Esophagus (tissue), 2 donors: ENCODE data around the gene TP53BP1. TPM values are rescaled to one million over a fixed set of nuclear protein-coding genes. Genes with fewer than 3 reads are reported as not detected.

Experiments used
- H3K27ac ChIP-seq, 2 donors: one replicate each; pipeline ENCODE4 v1.5.1; 2013; ENCODE audit warnings: low read depth in 2 of 2, mild to moderate bottlenecking in 2 of 2, inconsistent platforms in 1 of 2, low read length in 1 of 2, moderate library complexity in 1 of 2
- H3K27me3 ChIP-seq, 2 donors: one replicate each; pipeline ENCODE4 v1.6.1; 2013; ENCODE audit warnings: low read length in 2 of 2, control low read depth in 1 of 2, mild to moderate bottlenecking in 1 of 2; ENCODE audit not compliant: insufficient read depth in 2 of 2, control insufficient read depth in 1 of 2
- H3K36me3 ChIP-seq, 2 donors: one replicate each; pipeline ENCODE4 v1.6.1; 2013; ENCODE audit warnings: low read length in 1 of 2; ENCODE audit not compliant: control insufficient read depth in 2 of 2, insufficient read depth in 2 of 2
- H3K4me1 ChIP-seq, 2 donors: one replicate each; pipeline ENCODE4 v1.6.1; 2013; ENCODE audit warnings: low read length in 1 of 2; ENCODE audit not compliant: control insufficient read depth in 2 of 2, insufficient read depth in 2 of 2
- H3K4me3 ChIP-seq, 2 donors: one replicate each; pipeline ENCODE4 v1.5.1; 2013; ENCODE audit warnings: low read length in 2 of 2, mild to moderate bottlenecking in 2 of 2, low read depth in 1 of 2, moderate library complexity in 1 of 2
- H3K9me3 ChIP-seq, 2 donors: one replicate each; pipeline ENCODE4 v1.6.1; 2013; ENCODE audit warnings: mild to moderate bottlenecking in 2 of 2, low read depth in 1 of 2, low read length in 1 of 2, moderate library complexity in 1 of 2; ENCODE audit not compliant: control insufficient read depth in 2 of 2, insufficient read depth in 1 of 2
- WGBS, 2 donors: extraction: QIAGEN DNeasy Blood & Tissue Kit; methylation state at CpG; one replicate each; pipeline ENCODE4 v1.1.7; 2013; 5-methylcytosine and 5-hydroxymethylcytosine counted together
- polyA plus RNA-seq, 2 donors: library from polyadenylated mRNA; stranded (reverse); fragments of 200-250 nt; gene quantifications; one replicate each; pipeline ENCODE4 v1.2.3, GENCODE V29; 2013
- donor health status: healthy with polysubstance abuse.
- donor health status: Bipolar disorder and iron deficiency.

The TP53BP1 gene
- polyA plus RNA-seq, 2 donors, result 6.9 to 7.8 TPM

DNA sequence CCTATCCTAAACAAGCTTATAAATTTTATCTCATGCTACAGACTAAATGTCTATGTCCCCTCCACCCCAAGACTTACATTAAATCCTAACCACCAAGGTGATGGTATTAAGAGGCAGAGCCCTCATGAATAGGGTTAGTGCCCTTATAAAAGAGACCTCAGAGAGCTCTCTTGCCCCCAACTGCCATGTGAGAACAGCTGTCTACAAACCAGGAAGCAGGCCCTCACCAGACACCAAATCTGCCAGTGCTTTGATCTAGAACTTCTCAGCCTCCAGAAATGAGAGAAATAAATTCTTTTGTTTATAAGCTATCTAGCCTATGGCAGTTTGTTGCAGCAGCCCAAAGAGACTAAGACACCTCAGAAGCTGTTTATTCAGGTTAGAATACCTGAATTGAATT lies 58.5 kb downstream of the TP53BP1 start:
- H3K9me3 ChIP-seq, result no peaks in the 10 kb centered on the region
- H3K4me3 ChIP-seq, result no peak overlapping the region
- H3K27me3 ChIP-seq, result no peaks in the 10 kb centered on the region
- H3K27ac ChIP-seq, result no peak overlapping the region
- peaks cover 5 to 15% of the 10 kb centered on the region in 2 donors for H3K36me3 ChIP-seq
- H3K4me1 ChIP-seq, result no peaks in the 10 kb centered on the region

DNA sequence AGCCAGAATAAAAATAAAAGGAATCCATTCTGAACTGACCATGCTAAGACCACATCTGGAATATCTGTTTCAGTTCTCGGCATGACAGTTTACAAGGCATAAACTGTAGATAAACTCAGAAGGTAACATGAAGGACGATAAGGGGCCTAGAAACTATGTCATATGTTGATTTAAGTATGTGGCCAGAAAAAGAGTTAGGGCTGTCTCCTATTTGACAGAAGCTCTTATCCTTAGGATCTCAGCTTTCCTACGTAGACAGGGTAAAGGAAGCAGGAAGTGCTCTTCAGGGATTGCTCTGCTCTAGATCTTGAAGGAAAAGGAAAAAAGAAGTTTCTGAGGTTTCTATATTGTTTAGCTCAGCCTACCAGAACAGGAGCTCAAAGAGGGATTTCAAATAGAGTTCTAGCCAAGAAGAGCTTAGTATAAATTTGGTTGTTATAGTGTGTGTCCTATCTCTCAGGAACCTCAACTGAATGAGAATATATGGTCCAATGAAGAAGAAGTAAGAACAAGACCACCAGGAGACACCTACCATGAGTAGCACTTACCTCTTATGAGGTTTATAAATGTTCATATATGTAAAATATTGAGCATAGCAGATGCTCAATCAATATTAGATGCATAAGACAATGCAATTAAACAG lies 59.2 kb downstream of the TP53BP1 start:
- Histone ChIP-seq H3K27ac (no peak overlapping the region), H3K36me3 (peaks cover 5 to 15% of the 10 kb centered on the region in 2 donors), H3K9me3 (no peaks in the 10 kb centered on the region), H3K4me1 (no peaks in the 10 kb centered on the region), H3K27me3 (no peaks in the 10 kb centered on the region), H3K4me3 (no peak overlapping the region)
- 79 to 90% methylated on average over 3 of the region's 3 CpGs for WGBS, 2 donors

DNA sequence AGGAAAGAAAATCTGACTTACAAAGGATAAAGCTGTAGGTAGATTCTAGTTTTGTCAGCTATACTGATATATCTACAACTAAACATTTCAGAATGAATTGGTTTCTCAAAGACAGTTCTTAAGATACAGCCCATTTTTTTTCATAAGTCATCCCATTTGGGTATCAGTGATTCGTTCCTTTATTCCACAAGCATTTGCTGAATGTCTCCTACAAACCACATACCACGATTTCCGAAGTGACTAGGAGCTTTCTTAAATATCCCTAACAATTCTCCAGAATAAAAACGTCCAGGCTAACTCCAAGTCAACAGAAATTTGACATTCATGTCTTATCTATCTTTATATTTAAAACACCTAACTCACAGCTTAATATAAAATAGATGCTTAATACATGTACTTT lies 59.8 kb downstream of the TP53BP1 start:
- peaks cover 5 to 15% of the 10 kb centered on the region in 2 donors for H3K36me3 ChIP-seq
- WGBS, 2 donors, result 88 to 92% methylated on average over 4 of the region's 4 CpGs
- no peaks in the 10 kb centered on the region for H3K27me3 ChIP-seq
- no peak overlapping the region for H3K27ac ChIP-seq
- no peaks in the 10 kb centered on the region for H3K4me1 ChIP-seq
- H3K4me3 ChIP-seq, result no peak overlapping the region
- H3K9me3 ChIP-seq, result no peaks in the 10 kb centered on the region

DNA sequence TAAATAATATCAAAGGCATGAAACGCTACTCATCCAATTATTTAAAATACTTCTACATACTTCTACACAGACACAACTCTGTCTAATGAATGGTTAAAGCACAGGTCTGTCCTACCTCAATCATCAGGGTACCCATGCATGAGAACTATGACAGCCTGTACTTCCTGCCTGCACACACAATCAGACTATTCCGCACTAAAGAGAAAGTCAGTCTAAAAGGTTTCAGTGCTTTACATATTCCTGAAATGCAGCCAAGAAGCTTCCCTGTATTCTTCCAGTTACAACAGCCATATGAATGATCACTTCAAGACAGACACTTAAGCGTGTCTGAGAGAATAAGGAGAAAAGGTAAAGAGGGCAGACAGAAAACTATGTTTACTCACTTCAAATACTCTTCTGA lies 63.3 kb downstream of the TP53BP1 start:
- Histone ChIP-seq H3K27me3 (no peaks in the 10 kb centered on the region), H3K36me3 (peaks cover 9% of the 10 kb centered on the region in 2 donors), H3K4me3 (no peak overlapping the region), H3K9me3 (no peaks in the 10 kb centered on the region), H3K4me1 (no peaks in the 10 kb centered on the region), H3K27ac (no peak overlapping the region)
- WGBS, 2 donors, result 63 to 64% methylated on average over 3 of the region's 3 CpGs

DNA sequence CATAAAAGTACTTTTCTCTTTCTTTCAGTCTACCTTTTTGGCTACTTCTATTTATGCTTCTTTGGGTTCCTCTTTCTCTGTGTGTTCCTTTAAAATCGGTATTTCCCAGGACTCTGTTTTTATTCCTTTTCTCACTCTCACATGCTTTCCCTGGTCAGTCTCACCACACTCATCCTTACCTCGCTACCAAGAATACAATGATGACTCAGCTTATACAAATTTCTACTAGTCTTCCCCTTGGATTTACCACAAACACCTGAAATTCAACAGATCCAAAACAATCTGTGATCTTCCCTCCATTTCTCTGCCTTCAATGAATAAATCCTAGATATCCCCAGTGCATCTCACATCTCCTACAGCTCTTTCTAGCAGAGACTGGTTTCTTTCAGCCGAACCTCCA lies 69.2 kb downstream of the TP53BP1 start:
- Histone ChIP-seq H3K9me3 (no peaks in the 10 kb centered on the region), H3K27ac (no peak overlapping the region), H3K4me3 (no peak overlapping the region), H3K27me3 (no peaks in the 10 kb centered on the region), H3K4me1 (no peaks in the 10 kb centered on the region), H3K36me3 (peaks cover 9 to 18% of the 10 kb centered on the region in 2 donors)
- WGBS, 2 donors, result 94 to 95% methylated on average over 3 of the region's 3 CpGs

DNA sequence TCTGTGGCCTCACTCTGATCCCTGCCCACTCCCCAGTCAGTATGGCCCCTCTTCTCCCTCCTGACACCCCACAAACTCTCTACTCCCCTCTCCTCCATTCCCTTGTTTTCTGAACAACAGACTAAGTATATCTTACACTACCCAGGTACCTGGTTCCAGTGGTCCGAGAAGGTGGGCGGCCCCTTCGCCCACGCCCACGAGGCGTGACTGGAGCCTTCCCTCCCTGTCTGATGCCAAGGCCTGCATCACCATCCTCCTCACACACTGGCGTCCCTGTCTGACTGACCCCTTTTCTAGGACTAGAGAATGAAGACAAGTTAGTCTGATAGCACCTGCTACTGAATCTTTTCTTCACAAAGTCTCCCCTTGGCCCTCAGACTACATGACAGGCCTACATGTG lies 72.1 kb downstream of the TP53BP1 start:
- no peaks in the 10 kb centered on the region for H3K4me1 ChIP-seq
- WGBS, 2 donors, result 95 to 98% methylated on average over 7 of the region's 7 CpGs
- H3K9me3 ChIP-seq, result no peaks in the 10 kb centered on the region
- H3K4me3 ChIP-seq, result no peak overlapping the region
- H3K36me3 ChIP-seq, result peaks cover 9 to 19% of the 10 kb centered on the region in 2 donors
- H3K27me3 ChIP-seq, result no peaks in the 10 kb centered on the region
- no peak overlapping the region for H3K27ac ChIP-seq

DNA sequence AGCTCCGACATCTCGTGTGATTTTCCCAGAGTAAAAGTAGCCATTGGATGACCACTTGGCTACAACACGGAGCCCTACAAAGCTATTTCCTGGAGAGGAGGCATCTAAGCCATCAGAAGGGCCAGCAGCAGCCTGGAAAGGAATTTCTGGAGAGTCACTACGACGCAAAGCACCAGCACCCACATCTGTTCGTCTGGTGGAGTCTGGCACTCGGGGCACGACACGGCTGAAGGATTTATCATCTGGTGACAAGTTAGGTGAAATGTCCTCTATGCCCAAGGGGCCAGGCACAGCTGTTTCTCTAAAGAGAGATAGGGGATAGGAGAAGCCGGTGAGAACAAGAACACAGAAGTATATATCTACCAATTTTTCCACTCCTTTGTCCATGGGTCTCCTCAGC lies 72.5 kb downstream of the TP53BP1 start:
- Histone ChIP-seq H3K9me3 (no peaks in the 10 kb centered on the region), H3K36me3 (peaks cover 10 to 22% of the 10 kb centered on the region in 2 donors), H3K27ac (no peak overlapping the region), H3K4me3 (no peak overlapping the region), H3K4me1 (no peaks in the 10 kb centered on the region), H3K27me3 (no peaks in the 10 kb centered on the region)
- WGBS, 2 donors, result 91 to 97% methylated on average over 10 of the region's 10 CpGs

DNA sequence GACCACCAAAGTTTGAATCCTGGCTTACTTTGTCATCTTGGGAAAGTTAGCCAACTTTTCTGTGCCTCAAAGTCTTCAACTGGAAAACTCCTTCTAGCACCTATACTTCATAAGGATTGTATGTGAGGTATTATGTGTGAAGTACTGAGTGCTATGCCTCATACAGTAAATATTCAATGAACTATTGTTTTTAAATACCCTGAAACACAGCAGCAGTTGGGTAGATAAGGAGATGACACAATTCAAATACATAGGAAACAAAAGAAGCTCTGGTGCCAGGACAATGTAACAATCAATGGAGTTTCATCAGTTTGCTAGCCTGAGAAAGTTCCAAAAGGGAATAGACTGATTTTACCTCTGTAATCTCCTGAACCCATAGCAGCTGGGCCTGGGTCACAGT lies 78.8 kb downstream of the TP53BP1 start:
- Histone ChIP-seq H3K4me1 (no peaks in the 10 kb centered on the region), H3K27ac (no peak overlapping the region), H3K9me3 (no peaks in the 10 kb centered on the region), H3K4me3 (no peak overlapping the region), H3K27me3 (no peaks in the 10 kb centered on the region), H3K36me3 (peaks cover 9 to 17% of the 10 kb centered on the region in 2 donors)

DNA sequence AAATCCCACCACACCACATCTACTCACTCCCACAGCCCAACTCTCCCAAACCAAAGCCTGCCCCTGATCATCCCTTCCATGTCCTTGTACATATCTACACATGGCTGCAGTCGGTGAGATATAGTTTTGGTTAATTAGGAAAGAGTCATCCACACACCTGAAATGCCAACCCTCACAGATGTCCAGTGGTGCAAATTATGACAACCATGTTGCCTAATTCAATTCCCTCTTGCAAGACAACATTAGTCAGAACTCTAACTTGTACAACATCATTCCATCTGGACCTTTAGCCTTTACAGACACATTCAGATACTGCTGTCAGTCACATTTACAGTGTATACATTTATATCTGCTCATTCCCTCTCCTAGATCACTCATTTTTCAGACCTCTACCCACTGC lies 80.9 kb downstream of the TP53BP1 start:
- H3K36me3 ChIP-seq, result peaks cover 18 to 25% of the 10 kb centered on the region in 2 donors
- no peaks in the 10 kb centered on the region for H3K27me3 ChIP-seq
- no peak overlapping the region for H3K27ac ChIP-seq
- no peaks in the 10 kb centered on the region for H3K4me1 ChIP-seq
- H3K4me3 ChIP-seq, result no peak overlapping the region
- WGBS, 2 donors, result 93 to 100% methylated on average over 1 of the region's 1 CpG
- no peaks in the 10 kb centered on the region for H3K9me3 ChIP-seq

DNA sequence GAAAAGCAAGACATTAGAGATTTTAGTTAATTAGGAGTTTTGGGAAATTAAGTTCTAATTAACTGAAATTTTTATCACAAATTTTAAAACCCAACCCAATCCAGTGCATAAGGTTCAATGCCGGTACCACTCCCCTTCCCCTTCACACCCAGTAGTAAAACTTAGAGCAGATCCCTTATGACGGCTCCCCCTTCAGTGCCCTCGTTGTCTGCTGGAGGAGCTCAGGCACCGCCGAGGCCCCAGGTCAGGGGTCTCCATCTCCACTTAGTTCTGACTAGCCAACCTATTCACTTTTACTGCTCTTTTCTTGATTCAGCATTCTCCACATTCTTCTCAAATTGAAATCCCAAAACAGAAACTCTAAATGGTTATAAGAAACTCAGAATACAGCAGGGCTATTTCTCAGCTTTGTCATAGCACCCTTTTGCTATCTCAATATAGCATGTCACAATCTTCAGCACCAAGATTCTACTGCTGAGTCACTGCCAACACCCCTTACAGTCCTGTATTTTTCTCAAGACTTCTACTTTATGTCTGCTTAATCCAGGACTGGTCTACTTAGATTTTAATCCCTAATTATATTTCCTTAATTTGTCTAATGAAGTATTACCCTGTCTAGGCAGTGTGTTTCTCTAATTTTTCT lies 82.3 kb downstream of the TP53BP1 start:
- Histone ChIP-seq H3K27me3 (no peaks in the 10 kb centered on the region), H3K4me1 (no peaks in the 10 kb centered on the region), H3K36me3 (peaks cover 26 to 28% of the 10 kb centered on the region in 2 donors), H3K9me3 (no peaks in the 10 kb centered on the region), H3K27ac (no peak overlapping the region), H3K4me3 (no peak overlapping the region)
- WGBS, 2 donors, result 85 to 95% methylated on average over 5 of the region's 5 CpGs
